GM12892 (cell line): Measurements from ENCODE around the gene ZNRF3.

Source experiments
- POLR2A ChIP-seq: IDR thresholded peaks from 2 replicates; pipeline ENCODE4 v1.6.1; 2011; ENCODE audit warnings: low read depth, low read length, control low read depth
- POLR2AphosphoS5 ChIP-seq: IDR thresholded peaks from 2 replicates; pipeline ENCODE4 v1.6.1; 2011; ENCODE audit warnings: low read depth, low read length, control low read depth
- TAF1 ChIP-seq: IDR thresholded peaks from 2 replicates; pipeline ENCODE4 v1.6.1; 2011; ENCODE audit warnings: low read depth, mild to moderate bottlenecking, control low read depth, low read length, borderline replicate concordance

GRCh38 chr22:29016067-29016938, 132.9 kb downstream of the ZNRF3 start:
- TF ChIP-seq POLR2A (no peak), TAF1 (no peak), POLR2AphosphoS5 (no peak)
